Trophoblast cell (in vitro differentiated cells and primary cell): ENCODE data around the gene UGT2A1.

ENCODE experiments used
- DNase-seq, 2 donors: peaks; one replicate each; pipeline ENCODE4 v3.0.0-alpha.2; 2016
- H2AFZ ChIP-seq: 2 replicates; pipeline ENCODE4 v1.6.1; 2013; ENCODE audit warnings: low read length, moderate library complexity, mild to moderate bottlenecking; ENCODE audit not compliant: insufficient read depth, poor library complexity
- H2AK5ac ChIP-seq: 2 replicates; pipeline ENCODE4 v1.6.1; 2013; ENCODE audit warnings: mild to moderate bottlenecking, low read length
- H2BK120ac ChIP-seq: 2 replicates; pipeline ENCODE4 v1.6.1; 2013; ENCODE audit warnings: low read length, mild to moderate bottlenecking, moderate library complexity; ENCODE audit not compliant: insufficient read depth, poor library complexity
- H2BK12ac ChIP-seq: 2 replicates; pipeline ENCODE4 v1.6.1; 2013; ENCODE audit warnings: mild to moderate bottlenecking, low read length, moderate library complexity
- H2BK5ac ChIP-seq: 2 replicates; pipeline ENCODE4 v1.6.1; 2013; ENCODE audit warnings: low read length, low read depth, moderate library complexity, mild to moderate bottlenecking; ENCODE audit not compliant: poor library complexity
- H3K14ac ChIP-seq: 2 replicates; pipeline ENCODE4 v1.6.1; 2013; ENCODE audit warnings: mild to moderate bottlenecking, low read length
- H3K18ac ChIP-seq: 2 replicates; pipeline ENCODE4 v1.6.1; 2013; ENCODE audit warnings: mild to moderate bottlenecking, low read length
- H3K23ac ChIP-seq: 2 replicates; pipeline ENCODE4 v1.6.1; 2013; ENCODE audit warnings: low read length
- H3K27ac ChIP-seq: 2 replicates; pipeline ENCODE4 v1.5.1; 2013; ENCODE audit warnings: low read depth, mild to moderate bottlenecking, inconsistent platforms, low read length, moderate library complexity
- H3K27me3 ChIP-seq: 2 replicates; pipeline ENCODE4 v1.6.1; 2013; ENCODE audit warnings: inconsistent platforms, mild to moderate bottlenecking, low read length, moderate library complexity; ENCODE audit not compliant: insufficient read depth
- H3K36me3 ChIP-seq, 2 experiments: 1 replicate in 1 of 2; 2 replicates in 1 of 2; pipeline ENCODE4 v1.6.1; 2013; ENCODE audit warnings: low read length in 2 of 2, mild to moderate bottlenecking in 2 of 2, moderate library complexity in 1 of 2; ENCODE audit not compliant: insufficient read depth in 2 of 2, control insufficient read depth in 1 of 2
- H3K4ac ChIP-seq: 2 replicates; pipeline ENCODE4 v1.6.1; 2013; ENCODE audit warnings: low read depth, mild to moderate bottlenecking, low read length, moderate library complexity
- H3K4me1 ChIP-seq, 2 experiments: 1 replicate in 1 of 2; 2 replicates in 1 of 2; pipeline ENCODE4 v1.6.1; 2013; ENCODE audit warnings: low read length in 2 of 2, mild to moderate bottlenecking in 2 of 2, moderate library complexity in 1 of 2; ENCODE audit not compliant: insufficient read depth in 2 of 2, control insufficient read depth in 1 of 2
- H3K4me2 ChIP-seq: 2 replicates; pipeline ENCODE4 v1.6.1; 2013; ENCODE audit warnings: inconsistent platforms, mild to moderate bottlenecking, low read length, moderate library complexity
- H3K4me3 ChIP-seq: 2 replicates; pipeline ENCODE4 v1.5.1; 2013; ENCODE audit warnings: mild to moderate bottlenecking, low read depth, low read length, inconsistent platforms
- H3K79me1 ChIP-seq: one replicate; pipeline ENCODE4 v1.6.1; 2013; ENCODE audit warnings: low read length
- H3K79me2 ChIP-seq: 2 replicates; pipeline ENCODE4 v1.6.1; 2013; ENCODE audit warnings: low read length, mild to moderate bottlenecking; ENCODE audit not compliant: control insufficient read depth, insufficient read depth, poor library complexity
- H3K9ac ChIP-seq: 2 replicates; pipeline ENCODE4 v1.6.1; 2013; ENCODE audit warnings: mild to moderate bottlenecking, low read length
- H3K9me3 ChIP-seq: 2 replicates; pipeline ENCODE4 v1.6.1; 2013; ENCODE audit warnings: low read depth, mild to moderate bottlenecking, control low read depth, inconsistent platforms, low read length; ENCODE audit not compliant: insufficient read depth
- H4K12ac ChIP-seq: 2 replicates; pipeline ENCODE4 v1.6.1; 2013; ENCODE audit warnings: low read depth, mild to moderate bottlenecking, low read length, moderate library complexity
- H4K8ac ChIP-seq: 2 replicates; pipeline ENCODE4 v1.6.1; 2013; ENCODE audit warnings: low read depth, mild to moderate bottlenecking, low read length, moderate library complexity
- H4K91ac ChIP-seq: one replicate; pipeline ENCODE4 v1.6.1; 2013; ENCODE audit warnings: low read depth, mild to moderate bottlenecking, low read length, moderate library complexity
- WGBS: extraction: QIAGEN DNeasy Blood & Tissue Kit; methylation state at CpG from one replicate; pipeline ENCODE4 v1.1.7; 2013; ENCODE audit warnings: missing lambda C conversion rate; ENCODE audit not compliant: insufficient read length, insufficient coverage; ENCODE audit errors: extremely low coverage; 5-methylcytosine and 5-hydroxymethylcytosine counted together

The UGT2A1 gene

DNA sequence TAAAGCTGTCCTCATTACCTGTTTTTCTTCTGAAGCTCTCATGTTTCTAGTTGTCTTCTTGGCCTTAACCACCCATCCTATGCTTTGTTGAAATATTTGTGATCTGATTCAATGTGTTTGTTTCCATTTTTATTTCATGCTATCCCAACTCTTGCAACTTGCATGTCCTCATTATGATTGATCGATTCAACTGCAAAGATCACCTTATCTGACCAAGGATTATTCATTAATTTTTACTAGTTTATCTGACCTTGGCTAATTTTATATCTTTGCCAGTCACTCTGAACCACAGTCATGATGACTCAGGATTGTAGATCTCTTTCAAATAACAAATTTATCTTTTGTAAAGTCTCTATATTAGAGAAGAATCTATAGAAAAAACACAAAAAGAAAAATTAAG, 84.3 kb downstream of the UGT2A1 start:
- H3K23ac ChIP-seq, result no peak overlapping the region
- no peak overlapping the region for H3K4ac ChIP-seq
- H2AFZ ChIP-seq, result no peak overlapping the region
- H3K9ac ChIP-seq, result no peak overlapping the region
- no peaks in the 10 kb centered on the region for H3K36me3 ChIP-seq
- no peak overlapping the region for H3K14ac ChIP-seq
- H3K4me1 ChIP-seq, result no peaks in the 10 kb centered on the region
- H3K18ac ChIP-seq, result no peak overlapping the region
- no peaks in the 10 kb centered on the region for H3K9me3 ChIP-seq
- no peaks in the 10 kb centered on the region for H3K27me3 ChIP-seq
- H2AK5ac ChIP-seq, result no peak overlapping the region
- H4K8ac ChIP-seq, result no peak overlapping the region
- H3K79me1 ChIP-seq, result no peaks in the 10 kb centered on the region
- H2BK120ac ChIP-seq, result no peak overlapping the region
- H3K4me3 ChIP-seq, result no peak overlapping the region
- no peaks in the 10 kb centered on the region for H3K79me2 ChIP-seq
- no peak overlapping the region for H2BK12ac ChIP-seq
- no CpG with 5 or more reads among the region's 1 CpG for WGBS
- no peak overlapping the region for H4K91ac ChIP-seq
- no peak overlapping the region for H4K12ac ChIP-seq
- H3K27ac ChIP-seq, result no peak overlapping the region
- no peak overlapping the region for H2BK5ac ChIP-seq
- DNase-seq, result no peak
- no peak overlapping the region for H3K4me2 ChIP-seq

GRCh38 chr4:69563424-69563823, 89.6 kb downstream of the UGT2A1 start:
- Histone ChIP-seq H3K36me3 (no peaks in the 10 kb centered on the region), H2BK12ac (no peak overlapping the region), H3K4ac (no peak overlapping the region), H2AFZ (no peak overlapping the region), H2BK5ac (no peak overlapping the region), H3K14ac (no peak overlapping the region), H3K79me2 (no peaks in the 10 kb centered on the region), H2BK120ac (no peak overlapping the region), H3K23ac (no peak overlapping the region), H3K4me3 (no peak overlapping the region), H3K18ac (no peak overlapping the region), H4K8ac (no peak overlapping the region), H3K9ac (no peak overlapping the region), H3K4me1 (no peaks in the 10 kb centered on the region), H3K79me1 (no peaks in the 10 kb centered on the region), H2AK5ac (no peak overlapping the region), H4K12ac (no peak overlapping the region), H3K4me2 (no peak overlapping the region), H3K27me3 (no peaks in the 10 kb centered on the region), H3K9me3 (no peaks in the 10 kb centered on the region), H4K91ac (no peak overlapping the region), H3K27ac (no peak overlapping the region)
- no CpG with 5 or more reads among the region's 2 CpGs for WGBS
- DNase-seq, result no peak

- H2BK120ac ChIP-seq, result no peak overlapping the region
- no peak overlapping the region for H3K14ac ChIP-seq
- H3K4me2 ChIP-seq, result no peak overlapping the region
- no peaks in the 10 kb centered on the region for H3K9me3 ChIP-seq
- H3K4me1 ChIP-seq, result no peaks in the 10 kb centered on the region
- DNase-seq, result no peak
- no peak overlapping the region for H2AFZ ChIP-seq
- H3K27ac ChIP-seq, result no peak overlapping the region
- H3K23ac ChIP-seq, result no peak overlapping the region
- H2BK5ac ChIP-seq, result no peak overlapping the region
- H3K79me1 ChIP-seq, result no peaks in the 10 kb centered on the region
- no peak overlapping the region for H3K4me3 ChIP-seq
- H4K8ac ChIP-seq, result no peak overlapping the region
- H3K18ac ChIP-seq, result no peak overlapping the region
- no peak overlapping the region for H3K4ac ChIP-seq
- no peak overlapping the region for H2BK12ac ChIP-seq
- no peak overlapping the region for H3K9ac ChIP-seq
- no peaks in the 10 kb centered on the region for H3K36me3 ChIP-seq
- H4K91ac ChIP-seq, result no peak overlapping the region
- no peaks in the 10 kb centered on the region for H3K79me2 ChIP-seq
- no peaks in the 10 kb centered on the region for H3K27me3 ChIP-seq
- no CpG with 5 or more reads among the region's 2 CpGs for WGBS
- no peak overlapping the region for H2AK5ac ChIP-seq
- H4K12ac ChIP-seq, result no peak overlapping the region
Measured at GRCh38 chr4:69549651-69550050, 103.4 kb downstream of the UGT2A1 start.

DNA sequence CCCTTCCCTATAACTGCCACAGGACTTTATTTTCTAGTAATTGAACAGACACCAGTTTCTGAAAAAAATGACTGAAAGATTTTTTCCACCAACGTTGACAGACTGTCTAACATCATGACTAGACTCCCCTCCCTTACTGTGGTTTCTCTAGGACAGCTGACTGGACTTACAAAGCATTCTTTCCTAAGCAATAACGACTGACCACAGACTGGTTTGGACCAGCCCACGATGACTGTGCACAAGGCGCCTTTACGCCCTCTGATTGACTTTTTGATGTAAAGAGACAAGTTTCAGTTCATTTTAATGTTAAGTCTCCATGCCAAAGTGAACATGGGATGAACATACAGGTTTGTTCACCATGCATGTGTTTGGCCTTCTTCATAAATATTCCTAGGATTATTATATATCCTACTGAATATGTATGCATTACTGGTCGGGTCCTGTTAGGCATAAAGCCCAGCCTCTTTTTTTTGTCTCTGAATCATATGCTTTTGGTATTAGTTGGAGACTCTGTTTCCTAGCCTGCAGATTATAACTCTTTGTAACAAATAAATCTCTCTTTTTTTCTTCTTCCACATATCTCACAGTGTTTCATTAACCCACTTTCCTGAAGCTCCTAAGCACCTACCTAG, 106.8 kb downstream of the UGT2A1 start:
- H3K4ac ChIP-seq, result no peak overlapping the region
- H3K27me3 ChIP-seq, result no peaks in the 10 kb centered on the region
- H3K27ac ChIP-seq, result no peak overlapping the region
- H4K8ac ChIP-seq, result no peak overlapping the region
- H3K18ac ChIP-seq, result no peak overlapping the region
- no peak overlapping the region for H3K14ac ChIP-seq
- no peak for DNase-seq
- no peaks in the 10 kb centered on the region for H3K36me3 ChIP-seq
- H3K79me1 ChIP-seq, result no peaks in the 10 kb centered on the region
- no peak overlapping the region for H3K23ac ChIP-seq
- no peak overlapping the region for H4K12ac ChIP-seq
- no peak overlapping the region for H2BK12ac ChIP-seq
- no peak overlapping the region for H3K4me3 ChIP-seq
- H3K4me1 ChIP-seq, result no peaks in the 10 kb centered on the region
- no peak overlapping the region for H2AK5ac ChIP-seq
- H2AFZ ChIP-seq, result no peak overlapping the region
- no peaks in the 10 kb centered on the region for H3K9me3 ChIP-seq
- H3K9ac ChIP-seq, result no peak overlapping the region
- H2BK120ac ChIP-seq, result no peak overlapping the region
- WGBS, result no CpG with 5 or more reads among the region's 6 CpGs
- no peak overlapping the region for H2BK5ac ChIP-seq
- H4K91ac ChIP-seq, result no peak overlapping the region
- no peaks in the 10 kb centered on the region for H3K79me2 ChIP-seq
- no peak overlapping the region for H3K4me2 ChIP-seq
